ENCODE results near the gene SSH3.

DNA sequence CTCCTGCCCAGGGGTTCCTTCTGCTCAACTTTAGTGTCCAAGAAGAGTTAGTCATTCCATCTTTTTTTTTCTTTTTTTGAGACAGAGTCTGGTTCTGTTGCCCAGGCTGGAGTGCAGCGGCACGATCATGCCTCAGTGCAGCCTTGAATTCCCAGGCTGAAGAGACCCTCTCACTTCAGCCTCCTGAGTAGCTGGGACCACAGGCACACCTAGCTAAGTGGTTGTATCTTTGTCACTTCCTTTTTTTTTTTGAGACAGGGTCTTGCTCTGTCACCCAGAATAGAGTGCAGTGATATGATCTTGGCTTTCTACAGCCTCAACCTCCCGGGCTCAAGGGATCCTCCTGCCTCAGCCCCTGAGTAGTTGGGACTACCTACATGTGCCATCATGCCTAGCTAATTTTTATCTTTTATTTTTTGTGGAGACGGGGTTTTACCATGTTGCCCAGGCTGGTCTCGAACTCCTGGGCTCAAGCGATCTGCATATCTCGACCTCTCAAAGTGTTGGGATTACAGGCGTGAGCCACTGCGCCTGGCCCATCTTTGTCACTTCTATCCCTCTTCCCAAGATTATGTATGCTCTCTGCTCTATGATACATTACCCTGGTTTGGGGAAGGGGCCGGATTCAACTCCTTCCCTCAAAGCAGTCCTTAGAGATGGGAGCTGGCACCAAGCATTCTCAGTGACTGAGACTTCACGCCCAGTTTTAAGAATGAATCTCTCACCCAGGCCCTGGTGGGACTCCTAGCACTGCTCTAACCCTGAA is 10.0 kb downstream of the SSH3 start:
- TF ChIP-seq EZH2phosphoT487 (conservative IDR thresholded peaks at IDR 0.05; ENCODE audit: low read length) = no peak
- TF ChIP-seq CTCF (IDR thresholded peaks at IDR 0.05; ENCODE audit: insufficient read depth, low read length, poor library complexity, severe bottlenecking) = no peak

Measured in SU-DHL-6 (cell line).